ENCODE data around the gene SLAMF6.
"Not testable (repeated sequence)": the region's sequence is repeated elsewhere in the genome, so short reads cannot be mapped to it uniquely, and the experiment has no call there.

Gene SLAMF6

DNA sequence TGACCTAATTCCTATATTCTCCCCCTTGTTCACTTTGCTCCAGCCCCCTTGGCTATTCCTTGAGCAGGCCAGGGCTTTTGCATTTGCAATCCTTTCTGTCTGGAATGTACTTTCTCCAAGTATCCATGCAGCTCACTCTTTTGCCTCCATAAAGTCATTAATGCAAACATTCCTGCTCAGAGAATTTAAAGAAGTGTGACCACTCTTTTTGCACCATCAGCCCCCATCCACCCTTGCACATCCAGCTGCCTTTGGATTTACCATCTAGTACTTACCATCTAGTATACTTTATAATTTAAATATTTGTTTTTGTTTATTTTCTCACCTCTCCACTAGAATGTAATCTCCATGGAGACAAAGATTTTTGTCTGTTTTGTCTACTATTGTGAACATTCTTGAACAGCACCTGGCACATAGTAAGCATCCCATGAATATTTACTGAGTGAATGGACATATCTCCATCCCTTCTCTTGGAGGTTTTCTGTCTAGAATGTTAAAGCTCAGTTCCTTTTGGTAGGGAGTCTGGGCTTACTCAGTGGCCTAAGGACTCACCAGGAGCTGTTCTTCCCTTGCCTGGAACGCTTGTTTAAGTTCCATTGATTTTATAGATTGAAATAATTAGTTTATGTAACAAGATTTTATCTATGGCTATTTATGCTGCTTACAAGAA is 22.6 kb downstream of the SLAMF6 start:
- DNase-seq: no peak

DNA sequence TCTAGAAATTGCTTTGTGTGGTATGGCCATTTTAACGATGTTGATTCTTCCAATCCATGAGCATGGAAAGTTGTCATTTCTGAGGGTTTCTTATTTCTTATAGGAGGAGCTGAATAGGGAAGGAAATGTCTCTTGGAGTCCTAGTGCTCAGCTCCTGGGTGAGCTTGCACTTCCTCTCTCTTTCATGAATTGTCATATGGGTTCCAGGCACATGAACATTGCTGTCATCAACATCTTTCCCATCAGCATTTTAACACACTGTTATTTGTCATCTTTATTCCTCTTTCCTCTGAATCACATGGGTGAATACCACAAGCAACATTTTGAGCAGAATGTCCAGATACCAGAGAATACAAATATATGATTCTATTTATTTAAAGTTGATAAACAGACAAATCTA is 23.4 kb downstream of the SLAMF6 start:
- no peak for DNase-seq

DNA sequence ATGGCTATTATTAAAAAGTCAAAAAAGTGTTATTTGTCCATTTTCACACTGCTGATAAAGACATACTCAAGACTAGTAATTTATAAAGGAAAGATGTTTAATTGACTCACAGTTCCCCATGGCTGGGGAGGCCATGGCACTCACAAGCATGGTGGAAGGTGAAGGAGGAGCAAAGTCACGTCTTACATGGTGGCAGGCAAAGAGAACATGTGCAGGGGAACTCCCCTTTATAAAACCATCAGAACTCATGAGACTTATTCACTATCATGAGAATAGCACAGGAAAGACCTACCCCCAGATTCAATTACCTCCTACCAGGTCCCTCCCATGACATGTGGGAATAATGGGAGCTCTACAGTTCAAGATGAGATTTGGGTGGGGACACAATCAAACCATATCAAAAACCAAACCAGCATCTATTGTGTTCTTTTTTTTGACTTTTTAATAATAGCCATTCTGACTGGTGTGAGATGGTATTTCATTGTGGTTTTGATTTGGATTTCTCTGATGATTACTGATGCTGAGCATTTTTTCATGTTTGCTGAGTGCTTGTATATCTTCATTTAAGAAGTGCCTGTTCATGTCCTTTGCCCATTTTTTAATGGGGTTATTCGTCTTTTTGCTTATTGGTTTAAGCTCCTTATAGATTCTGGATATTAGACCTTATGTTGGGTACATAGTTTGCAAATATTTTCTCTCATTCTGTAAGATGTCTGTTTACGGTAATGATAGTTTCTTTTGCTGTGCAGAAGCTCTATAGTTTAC is 24.6 kb downstream of the SLAMF6 start:
- not testable (repeated sequence) for DNase-seq

DNA sequence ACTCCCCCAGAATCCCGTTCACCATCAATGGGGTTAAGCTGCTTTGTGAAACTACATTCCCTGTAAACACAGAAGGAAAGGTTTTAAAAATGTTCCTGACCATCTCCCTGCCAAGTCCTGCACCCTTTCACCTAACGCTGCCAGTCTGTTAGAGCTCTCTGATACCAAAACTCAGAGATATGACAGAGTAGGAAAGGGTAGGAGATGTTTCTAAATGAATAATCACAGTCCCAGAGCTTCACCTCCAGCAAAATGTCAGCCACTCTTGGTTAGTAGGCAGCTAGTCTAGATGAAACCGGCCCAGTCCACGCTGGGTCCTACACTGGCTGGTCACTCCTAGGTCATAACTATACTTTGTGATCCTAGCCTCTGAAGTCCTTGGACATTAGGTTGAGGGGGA is 26.7 kb downstream of the SLAMF6 start:
- DNase-seq: no peak

DNA sequence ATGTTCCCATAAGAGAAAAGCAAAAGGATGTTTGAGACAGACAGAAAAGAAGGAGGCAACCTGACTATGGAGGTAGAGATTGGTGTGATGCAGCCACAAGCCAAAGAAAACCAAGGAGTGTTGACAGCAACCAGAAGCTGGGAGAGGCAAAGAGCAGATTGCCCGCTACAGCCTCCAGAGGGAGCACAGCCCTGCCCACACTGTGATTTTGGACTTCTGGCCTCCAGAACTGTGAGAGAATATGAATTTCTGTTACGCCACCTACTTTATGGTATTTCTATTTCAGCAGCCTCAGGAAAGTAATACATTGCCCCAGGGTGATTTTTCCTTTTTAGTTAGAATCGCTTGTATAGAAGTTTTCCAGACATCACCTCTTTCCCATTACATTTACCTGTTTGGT is 28.4 kb downstream of the SLAMF6 start:
- DNase-seq: peak; percentile 34

DNA sequence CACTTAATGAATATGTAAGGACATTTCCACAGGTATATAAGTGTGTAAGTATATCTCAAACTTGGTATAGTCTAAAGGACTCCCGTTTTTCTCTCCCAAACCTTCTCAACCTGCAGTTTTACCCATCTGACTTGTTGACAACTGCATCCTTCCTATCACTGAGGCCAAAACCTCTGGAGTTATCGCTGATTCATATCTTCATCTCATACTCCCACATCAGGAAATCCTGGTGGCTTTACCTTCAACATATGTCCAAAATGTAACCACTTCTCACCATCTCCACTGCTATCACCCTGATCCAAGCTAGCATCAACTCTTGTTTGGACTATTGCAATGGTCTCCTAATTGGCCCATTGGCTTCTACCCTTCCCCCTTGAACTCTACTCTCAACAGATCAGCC is 30.4 kb downstream of the SLAMF6 start:
- DNase-seq: no peak

DNA sequence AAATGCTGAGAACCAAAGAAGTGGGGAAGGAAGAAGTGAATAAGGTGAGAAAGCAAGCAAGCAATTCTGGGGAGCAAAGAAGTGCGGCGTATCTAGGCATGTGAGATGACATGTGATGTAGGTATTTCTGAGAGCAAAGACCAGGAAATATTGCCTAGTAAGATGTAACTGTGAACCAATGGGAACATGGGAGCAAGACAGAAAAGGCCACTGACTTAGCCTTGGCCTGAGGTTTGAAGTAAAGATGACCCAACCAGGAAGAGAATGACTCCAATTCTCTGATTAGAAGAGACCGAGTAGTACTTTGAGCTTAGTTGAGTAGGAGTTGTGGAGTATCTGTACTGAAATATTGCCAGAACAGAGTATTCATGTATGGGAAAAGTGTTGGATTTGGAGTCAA is 31.1 kb downstream of the SLAMF6 start:
- no peak for DNase-seq

DNA sequence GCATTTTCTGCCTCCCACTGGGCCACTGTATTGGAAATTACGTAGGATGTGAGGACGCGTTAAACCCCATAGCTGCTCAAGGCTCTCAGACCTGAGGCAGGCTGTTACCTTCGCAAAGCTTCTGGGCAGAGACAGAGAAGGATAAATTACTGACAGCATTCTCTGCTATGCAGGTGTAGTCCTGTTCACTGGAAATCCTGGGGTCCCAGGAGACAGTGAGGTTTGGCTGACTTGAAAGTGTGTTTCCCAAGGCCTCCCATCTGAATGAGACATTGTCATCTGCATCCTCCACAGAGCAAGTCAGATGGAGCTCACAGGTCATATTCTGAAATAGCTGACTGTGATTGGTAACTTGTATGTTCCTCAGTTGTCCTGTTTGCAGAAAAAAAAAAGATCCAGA is 32.0 kb downstream of the SLAMF6 start:
- no peak for DNase-seq

DNA sequence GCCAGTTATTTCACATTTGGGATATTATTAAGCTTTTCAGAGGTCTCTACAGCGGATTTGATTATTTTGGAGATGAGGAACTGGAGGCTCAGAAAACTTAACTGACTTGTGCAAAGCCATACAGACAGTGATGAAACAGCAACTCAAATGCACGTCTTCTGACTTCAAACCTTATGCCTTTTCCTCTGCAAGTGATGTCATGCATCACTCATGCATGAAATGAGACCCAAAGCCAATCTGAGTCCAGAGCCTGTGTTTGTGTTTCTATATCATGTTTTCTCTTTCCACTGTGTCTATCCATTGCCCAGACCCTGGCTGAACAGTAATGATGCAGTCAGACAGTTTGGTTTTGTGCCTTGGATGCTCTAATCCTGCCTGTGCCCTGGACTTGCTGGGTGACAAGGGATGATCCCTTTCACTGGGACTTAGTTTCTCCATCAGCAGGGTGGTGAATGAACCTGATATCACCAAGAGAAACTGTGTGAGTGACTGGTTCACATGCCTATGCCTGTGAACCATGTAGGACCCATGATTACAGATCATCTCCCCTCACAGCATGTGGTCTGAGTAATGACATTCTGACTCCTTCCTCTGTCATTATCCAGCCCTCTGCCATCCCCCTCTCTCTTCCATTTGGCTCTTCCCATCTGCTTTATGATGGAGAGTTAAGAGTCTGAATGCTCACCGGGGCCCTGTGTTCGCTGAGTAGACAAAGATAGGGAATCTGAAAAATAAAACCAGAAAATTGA is 33.4 kb downstream of the SLAMF6 start:
- no peak for DNase-seq

DNA sequence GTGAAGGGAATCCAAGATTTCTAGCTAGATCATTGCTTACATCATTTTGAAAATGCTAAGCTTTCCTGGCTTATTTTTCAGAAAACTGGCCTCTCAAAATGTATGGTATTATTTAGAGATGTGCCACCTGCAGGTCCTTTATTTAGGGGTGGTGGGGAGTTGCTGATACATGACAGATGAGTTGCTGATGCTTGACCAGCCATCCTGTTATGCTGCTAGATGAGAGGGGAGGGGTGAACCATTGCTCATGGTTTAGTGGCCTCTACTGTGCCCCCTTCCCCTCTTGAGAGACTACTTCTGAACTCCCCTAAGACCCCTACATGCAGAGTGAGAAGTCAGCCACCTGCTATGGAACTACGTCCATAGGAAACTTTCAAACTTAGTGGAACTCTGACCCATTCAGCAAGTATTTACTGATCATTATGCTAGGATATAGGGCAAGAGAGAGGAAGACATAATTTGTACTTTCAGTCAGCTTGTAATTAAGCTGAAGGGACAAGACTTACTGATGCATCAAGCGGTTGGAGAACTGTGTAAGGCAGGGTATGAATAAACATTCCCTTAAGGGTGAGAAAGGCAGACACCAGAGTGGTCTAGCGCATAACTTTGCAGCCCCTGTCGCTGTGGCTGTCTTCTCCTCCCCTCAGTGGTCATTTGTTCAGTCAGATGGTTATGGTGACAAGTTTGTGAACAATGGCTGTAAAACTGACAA is 34.6 kb downstream of the SLAMF6 start:
- no peak for DNase-seq

DNA sequence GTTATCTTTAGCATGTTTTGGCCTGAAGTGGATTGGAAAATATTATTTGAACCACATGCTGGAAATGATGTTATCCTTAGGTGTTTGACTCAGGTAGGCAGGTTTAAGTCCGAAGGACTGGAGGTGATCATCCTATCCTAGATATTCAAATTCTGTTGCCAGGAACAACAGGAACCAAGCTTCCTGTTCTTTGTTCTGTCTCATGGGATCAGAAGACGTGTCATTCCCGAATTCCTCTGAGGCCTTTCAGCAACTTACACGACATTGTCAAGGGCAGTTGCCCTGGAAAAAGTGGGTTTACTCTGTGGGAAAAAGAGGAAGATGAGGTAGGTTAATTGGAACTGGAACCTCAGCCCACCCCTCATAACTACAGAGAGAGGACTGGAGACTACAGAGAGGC is 36.6 kb downstream of the SLAMF6 start:
- no peak for DNase-seq

DNA sequence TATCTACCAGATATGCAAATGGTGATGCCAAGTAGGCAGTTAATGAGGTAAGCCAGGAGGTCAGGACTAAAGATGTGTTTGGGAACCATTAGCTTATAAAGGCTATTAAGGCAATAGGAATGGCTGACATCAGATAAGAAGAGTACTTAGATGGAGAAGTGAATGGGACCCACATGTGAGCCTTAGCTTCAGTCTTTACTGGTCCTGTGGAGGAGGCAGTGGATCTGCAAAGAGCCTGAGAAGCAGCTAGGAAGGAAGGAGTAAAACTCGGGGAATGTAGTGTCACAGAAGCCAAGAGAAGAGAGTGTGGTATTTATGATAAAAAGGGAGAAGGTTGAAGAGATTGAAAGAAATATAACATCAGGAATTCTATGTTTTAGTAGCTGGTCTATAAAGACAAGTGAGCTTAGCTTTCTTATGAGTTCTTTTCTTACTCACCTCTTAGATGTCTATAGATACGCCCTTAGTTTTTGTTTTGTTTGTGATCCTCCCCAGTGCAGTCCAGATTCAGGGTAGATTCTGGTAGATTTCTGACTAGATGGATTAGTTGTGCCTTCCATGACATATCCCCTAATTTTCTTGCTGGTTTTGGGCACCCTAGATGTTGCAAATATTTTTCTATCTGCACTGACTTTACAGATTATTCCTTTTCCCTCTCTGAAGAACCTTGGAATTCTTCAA is 39.4 kb downstream of the SLAMF6 start:
- DNase-seq: no peak

DNA sequence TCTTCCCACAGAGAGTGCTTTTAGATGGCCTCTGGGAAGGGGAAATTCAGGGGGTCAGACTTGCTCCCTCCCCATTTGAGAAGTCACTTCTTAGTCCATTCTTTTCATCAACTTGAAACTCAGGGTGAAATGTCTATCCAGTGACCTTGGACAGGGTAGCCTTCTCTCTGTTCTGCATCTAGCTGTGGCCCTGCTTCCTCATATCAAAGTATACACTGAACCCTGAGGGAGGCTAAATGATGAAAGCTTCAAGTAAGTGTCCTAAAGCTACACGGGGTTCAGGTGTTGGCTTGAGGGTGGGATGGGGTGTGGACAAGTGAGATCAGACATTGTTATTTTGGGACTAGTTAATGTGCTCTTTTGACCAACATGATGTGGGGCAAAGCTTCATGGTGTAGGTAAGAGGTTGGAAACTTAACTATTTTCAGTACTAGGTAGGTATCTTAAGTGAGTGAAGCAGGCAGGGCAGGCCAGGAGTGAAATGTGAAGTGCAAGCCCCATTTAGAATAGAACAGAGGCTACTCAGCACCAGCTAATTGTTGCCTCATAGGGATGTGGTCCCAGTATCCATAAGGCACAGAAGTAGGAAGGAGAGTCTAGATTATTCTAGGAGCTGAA is 41.0 kb downstream of the SLAMF6 start:
- no peak for DNase-seq

DNA sequence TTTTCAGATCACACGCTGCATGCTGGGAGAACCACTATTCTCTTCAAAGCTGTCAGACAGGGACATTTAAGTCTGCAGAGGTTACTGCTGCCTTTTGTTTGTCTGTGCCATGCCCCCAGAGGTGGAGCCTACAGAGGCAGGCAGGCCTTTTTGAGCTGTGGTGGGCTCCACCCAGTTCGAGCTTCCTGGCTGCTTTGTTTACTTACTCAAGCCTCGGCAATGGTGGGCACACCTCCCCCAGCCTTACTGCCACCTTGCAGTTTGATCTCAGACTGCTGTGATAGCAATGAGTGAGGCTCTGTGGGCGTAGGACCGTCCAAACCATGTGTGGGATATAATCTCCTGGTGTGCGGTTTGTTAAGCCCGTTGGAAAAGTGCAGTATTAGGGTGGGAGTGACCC is 42.3 kb downstream of the SLAMF6 start:
- not testable (repeated sequence) for DNase-seq

DNA sequence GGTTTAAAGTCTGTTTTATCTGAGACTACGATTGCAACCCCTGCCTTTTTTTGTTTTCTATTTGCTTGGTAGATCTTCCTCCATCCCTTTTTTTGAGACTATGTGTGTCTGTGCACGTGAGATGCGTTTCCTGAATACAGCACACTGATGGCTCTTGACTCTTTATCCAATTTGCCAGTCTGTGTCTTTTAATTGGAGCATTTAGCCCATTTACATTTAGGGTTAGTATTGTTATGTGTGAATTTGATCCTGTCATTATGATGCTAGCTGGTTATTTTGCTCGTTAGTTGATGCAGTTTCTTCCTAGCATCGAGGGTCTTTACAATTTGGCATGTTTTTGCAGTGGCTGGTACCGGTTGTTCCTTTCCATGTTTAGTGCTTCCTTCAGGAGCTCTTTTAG is 44.0 kb downstream of the SLAMF6 start:
- DNase-seq: not testable (repeated sequence)

DNA sequence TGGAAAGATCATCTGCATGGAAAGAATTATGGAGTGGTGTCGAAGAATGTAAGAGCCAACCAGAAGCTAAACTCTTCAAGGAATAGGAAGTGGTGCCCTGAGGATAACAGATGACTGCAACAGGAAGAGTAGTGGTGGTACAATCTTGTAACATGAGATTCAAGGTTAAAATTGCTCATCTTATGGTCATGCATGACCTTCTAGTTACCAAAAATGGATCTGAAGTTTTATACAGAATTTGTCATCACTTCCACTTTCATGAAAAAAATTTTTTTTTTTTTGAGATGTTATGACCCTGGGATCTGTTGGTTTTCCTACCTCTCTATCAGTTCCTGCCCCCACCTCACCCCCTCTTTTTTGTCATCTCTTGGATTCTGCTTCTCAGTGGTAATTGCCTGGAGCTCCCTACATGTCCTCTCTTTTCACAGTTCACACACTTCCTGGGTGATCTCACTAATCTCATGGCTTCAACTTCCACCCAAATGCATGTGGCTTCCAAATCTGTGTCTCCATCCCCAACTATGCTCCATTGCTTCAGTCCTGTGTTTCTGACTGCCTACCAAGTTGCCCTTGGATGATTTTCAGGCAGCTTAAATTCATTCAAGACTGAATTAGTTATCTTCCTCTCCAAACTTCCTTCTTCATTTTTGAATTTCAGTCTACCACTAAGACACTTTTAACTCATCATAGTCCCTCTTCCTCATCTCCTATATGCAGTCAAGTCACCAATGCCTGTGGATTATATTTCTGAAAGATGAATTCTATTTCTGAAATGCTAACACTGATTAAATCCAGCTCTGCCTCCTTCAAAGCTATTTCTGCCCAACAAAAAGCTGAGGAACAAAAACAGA is 48.4 kb downstream of the SLAMF6 start:
- DNase-seq: no peak

DNA sequence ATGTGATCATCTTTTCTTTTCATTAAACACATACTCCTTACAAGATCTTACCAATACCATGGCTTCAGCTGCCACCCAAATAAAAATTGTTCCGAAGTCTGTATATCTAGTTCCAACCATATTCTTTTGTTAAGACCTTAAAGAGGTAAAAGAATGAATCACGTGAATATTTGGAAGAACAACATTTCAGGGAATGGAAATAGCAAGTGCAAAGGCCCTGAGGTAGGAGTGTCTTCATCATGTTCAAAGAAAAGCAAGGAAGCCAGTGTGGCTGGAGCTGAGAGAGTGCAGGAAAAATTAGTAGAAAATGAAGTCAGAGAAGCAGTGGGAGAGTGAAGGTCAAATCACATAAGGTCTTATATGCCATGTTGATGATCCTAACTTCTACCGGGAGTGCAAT is 50.9 kb downstream of the SLAMF6 start:
- no peak for DNase-seq

DNA sequence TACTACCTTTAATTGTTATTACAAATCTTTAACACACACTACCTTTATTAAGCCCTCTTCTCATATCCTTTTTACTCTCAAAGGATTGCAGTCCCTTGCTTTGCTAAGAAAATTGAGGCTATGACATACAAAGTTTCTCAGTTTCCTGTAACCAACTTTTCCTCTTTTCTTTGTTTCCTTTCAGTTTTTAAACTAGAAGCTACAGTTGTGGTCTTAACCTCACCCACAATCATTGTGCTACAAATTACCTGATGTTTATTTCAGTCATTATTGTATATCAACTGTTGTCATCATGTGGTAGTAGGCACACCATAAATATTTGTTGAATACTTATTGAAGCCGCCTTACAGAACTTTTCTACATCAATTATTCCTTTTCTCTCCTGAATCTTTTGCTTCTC is 51.8 kb downstream of the SLAMF6 start:
- DNase-seq: no peak

DNA sequence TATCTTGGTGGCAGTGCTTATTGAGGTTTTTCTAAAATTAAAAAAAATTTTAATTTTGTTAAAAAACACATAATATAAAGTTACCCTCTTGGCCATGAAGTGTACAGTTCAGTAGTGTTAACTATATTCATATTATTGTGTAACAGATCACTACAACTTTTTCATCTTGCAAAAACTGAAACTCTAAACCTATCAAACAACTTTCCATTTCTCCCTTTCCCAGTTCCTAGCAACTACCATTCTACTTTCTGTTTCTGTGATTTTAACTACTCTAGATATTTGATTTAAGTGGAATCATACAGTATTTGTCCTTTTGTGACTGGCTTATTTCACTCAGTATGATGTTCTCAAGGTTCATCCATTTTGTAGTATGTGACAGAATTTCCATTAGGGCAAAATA is 55.5 kb downstream of the SLAMF6 start:
- no peak for DNase-seq

DNA sequence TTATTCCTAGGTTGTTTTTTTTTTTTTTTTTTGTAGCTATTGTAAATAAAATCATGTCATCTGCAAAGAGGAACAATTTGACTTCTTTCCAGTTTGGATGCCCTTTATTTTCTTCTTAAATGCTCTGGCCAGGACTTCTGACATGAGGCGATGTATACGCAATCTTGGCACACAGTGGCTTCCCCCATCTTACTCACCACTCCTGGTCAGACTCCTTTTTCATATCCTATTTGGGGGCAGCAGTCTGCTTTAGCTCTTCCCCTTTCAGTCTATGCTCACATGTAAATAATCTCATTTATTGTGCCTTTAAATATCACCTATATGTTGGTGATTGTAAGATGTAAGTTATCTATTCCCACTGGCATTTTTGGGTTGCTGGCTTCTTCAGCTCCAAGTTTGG is 56.1 kb downstream of the SLAMF6 start:
- DNase-seq: no peak

DNA sequence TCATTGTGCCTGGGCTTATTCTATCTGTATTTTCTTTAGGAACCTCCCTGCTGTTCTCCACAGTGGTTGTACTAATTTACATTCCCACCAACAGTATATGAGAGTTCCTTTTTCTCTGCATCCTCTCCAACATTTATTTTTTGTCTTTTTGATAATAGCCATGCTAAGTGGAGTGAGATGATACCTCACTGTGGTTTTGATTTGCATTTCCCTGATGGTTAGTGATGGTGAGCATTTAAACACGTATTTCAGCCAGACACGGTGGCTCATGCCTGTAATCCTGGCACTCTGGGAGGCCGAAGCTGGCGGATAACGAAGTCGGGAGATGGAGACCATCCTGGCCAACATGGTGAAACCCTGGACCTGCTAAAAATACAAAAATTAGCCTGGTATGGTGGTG is 57.9 kb downstream of the SLAMF6 start:
- no peak for DNase-seq
